ENCODE measurements around the gene WAPL.

GRCh38 chr10:86547296-86547695, 25.7 kb upstream of the WAPL start:
- TF ChIP-seq POLR2AphosphoS5 (IDR thresholded peaks at IDR 0.05) (no peak), EZH2 (IDR thresholded peaks at IDR 0.05; ENCODE audit: borderline replicate concordance, insufficient read depth, low read length, poor library complexity, severe bottlenecking) (no peak), MXI1 (conservative IDR thresholded peaks at IDR 0.05; ENCODE audit: poor library complexity, severe bottlenecking) (no peak), EP300 (conservative IDR thresholded peaks at IDR 0.05; ENCODE audit: poor library complexity, severe bottlenecking) (no peak), TAF1 (IDR thresholded peaks at IDR 0.05; ENCODE audit: low read depth) (no peak)
- TF ChIP-seq, protein P1, sequence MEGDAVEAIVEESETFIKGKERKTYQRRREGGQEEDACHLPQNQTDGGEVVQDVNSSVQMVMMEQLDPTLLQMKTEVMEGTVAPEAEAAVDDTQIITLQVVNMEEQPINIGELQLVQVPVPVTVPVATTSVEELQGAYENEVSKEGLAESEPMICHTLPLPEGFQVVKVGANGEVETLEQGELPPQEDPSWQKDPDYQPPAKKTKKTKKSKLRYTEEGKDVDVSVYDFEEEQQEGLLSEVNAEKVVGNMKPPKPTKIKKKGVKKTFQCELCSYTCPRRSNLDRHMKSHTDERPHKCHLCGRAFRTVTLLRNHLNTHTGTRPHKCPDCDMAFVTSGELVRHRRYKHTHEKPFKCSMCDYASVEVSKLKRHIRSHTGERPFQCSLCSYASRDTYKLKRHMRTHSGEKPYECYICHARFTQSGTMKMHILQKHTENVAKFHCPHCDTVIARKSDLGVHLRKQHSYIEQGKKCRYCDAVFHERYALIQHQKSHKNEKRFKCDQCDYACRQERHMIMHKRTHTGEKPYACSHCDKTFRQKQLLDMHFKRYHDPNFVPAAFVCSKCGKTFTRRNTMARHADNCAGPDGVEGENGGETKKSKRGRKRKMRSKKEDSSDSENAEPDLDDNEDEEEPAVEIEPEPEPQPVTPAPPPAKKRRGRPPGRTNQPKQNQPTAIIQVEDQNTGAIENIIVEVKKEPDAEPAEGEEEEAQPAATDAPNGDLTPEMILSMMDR (IDR thresholded peaks at IDR 0.05; ENCODE audit: poor library complexity, severe bottlenecking), result no peak

Data from neural cell (in vitro differentiated cells).